HepG2 (cell line): ENCODE results near the gene ANGPTL2.

Experiments
- TF ChIP-seq, protein P1 (sequence below): sonication (generic); formaldehyde crosslinking; IDR thresholded peaks from 2 replicates; pipeline ENCODE4 v1.5.0; 2020; ENCODE audit warnings: mild to moderate bottlenecking, missing genetic modification reagents, moderate library complexity
- TF ChIP-seq, protein P2 (sequence below): sonication (generic); formaldehyde crosslinking; IDR thresholded peaks from 2 replicates; pipeline ENCODE4 v1.4.0; 2020; ENCODE audit warnings: missing genetic modification reagents, borderline replicate concordance

DNA sequence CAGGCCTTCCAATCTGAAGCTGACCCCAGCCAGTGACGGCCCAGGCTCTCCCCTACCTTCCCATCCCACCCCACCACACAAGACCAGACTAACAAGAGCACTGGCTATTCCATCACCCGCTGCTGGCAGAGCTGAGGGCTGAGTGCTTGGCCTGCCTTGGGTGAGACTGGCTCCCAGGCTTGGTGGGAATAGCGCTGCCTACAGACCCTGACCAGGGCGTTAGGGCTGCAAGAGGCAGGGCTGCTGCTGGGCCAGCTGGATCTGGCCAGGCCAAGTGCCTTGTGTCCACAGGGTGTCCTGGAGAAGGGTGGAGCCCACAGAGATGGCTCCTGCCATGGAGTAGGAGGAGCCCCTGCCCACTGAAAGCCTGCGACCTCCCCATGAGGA is 31.6 kb upstream of the ANGPTL2 start:
- TF ChIP-seq, protein P1, sequence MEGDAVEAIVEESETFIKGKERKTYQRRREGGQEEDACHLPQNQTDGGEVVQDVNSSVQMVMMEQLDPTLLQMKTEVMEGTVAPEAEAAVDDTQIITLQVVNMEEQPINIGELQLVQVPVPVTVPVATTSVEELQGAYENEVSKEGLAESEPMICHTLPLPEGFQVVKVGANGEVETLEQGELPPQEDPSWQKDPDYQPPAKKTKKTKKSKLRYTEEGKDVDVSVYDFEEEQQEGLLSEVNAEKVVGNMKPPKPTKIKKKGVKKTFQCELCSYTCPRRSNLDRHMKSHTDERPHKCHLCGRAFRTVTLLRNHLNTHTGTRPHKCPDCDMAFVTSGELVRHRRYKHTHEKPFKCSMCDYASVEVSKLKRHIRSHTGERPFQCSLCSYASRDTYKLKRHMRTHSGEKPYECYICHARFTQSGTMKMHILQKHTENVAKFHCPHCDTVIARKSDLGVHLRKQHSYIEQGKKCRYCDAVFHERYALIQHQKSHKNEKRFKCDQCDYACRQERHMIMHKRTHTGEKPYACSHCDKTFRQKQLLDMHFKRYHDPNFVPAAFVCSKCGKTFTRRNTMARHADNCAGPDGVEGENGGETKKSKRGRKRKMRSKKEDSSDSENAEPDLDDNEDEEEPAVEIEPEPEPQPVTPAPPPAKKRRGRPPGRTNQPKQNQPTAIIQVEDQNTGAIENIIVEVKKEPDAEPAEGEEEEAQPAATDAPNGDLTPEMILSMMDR (CRISPR knock-in tag), result no peak
- TF ChIP-seq, protein P2, sequence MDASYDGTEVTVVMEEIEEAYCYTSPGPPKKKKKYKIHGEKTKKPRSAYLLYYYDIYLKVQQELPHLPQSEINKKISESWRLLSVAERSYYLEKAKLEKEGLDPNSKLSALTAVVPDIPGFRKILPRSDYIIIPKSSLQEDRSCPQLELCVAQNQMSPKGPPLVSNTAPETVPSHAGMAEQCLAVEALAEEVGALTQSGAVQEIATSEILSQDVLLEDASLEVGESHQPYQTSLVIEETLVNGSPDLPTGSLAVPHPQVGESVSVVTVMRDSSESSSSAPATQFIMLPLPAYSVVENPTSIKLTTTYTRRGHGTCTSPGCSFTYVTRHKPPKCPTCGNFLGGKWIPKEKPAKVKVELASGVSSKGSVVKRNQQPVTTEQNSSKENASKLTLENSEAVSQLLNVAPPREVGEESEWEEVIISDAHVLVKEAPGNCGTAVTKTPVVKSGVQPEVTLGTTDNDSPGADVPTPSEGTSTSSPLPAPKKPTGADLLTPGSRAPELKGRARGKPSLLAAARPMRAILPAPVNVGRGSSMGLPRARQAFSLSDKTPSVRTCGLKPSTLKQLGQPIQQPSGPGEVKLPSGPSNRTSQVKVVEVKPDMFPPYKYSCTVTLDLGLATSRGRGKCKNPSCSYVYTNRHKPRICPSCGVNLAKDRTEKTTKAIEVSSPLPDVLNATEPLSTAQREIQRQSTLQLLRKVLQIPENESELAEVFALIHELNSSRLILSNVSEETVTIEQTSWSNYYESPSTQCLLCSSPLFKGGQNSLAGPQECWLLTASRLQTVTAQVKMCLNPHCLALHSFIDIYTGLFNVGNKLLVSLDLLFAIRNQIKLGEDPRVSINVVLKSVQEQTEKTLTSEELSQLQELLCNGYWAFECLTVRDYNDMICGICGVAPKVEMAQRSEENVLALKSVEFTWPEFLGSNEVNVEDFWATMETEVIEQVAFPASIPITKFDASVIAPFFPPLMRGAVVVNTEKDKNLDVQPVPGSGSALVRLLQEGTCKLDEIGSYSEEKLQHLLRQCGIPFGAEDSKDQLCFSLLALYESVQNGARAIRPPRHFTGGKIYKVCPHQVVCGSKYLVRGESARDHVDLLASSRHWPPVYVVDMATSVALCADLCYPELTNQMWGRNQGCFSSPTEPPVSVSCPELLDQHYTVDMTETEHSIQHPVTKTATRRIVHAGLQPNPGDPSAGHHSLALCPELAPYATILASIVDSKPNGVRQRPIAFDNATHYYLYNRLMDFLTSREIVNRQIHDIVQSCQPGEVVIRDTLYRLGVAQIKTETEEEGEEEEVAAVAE (CRISPR knock-in tag), result no peak
